Keratinocyte (primary cell): ENCODE results near the gene C16orf54.

ENCODE experiments used
- EZH2 ChIP-seq: IDR thresholded peaks from one replicate; pipeline ENCODE4 v1.6.1; 2012; ENCODE audit warnings: inconsistent platforms, mild to moderate bottlenecking, low read length, moderate library complexity
- TF ChIP-seq, protein P1 (sequence below), 3 experiments: IDR thresholded peaks in 1 of 3; conservative IDR thresholded peaks in 1 of 3; optimal IDR thresholded peaks in 1 of 3; 2 replicates in 2 of 3; 3 replicates in 1 of 3; pipeline versions ENCODE3 to v1.5.1; 2011; ENCODE audit warnings: low read length in 3 of 3, mild to moderate bottlenecking in 3 of 3, moderate library complexity in 2 of 3, control low read depth in 1 of 3, inconsistent platforms in 1 of 3; ENCODE audit not compliant: insufficient read depth in 2 of 3; ENCODE audit errors: extremely low read depth in 1 of 3

DNA sequence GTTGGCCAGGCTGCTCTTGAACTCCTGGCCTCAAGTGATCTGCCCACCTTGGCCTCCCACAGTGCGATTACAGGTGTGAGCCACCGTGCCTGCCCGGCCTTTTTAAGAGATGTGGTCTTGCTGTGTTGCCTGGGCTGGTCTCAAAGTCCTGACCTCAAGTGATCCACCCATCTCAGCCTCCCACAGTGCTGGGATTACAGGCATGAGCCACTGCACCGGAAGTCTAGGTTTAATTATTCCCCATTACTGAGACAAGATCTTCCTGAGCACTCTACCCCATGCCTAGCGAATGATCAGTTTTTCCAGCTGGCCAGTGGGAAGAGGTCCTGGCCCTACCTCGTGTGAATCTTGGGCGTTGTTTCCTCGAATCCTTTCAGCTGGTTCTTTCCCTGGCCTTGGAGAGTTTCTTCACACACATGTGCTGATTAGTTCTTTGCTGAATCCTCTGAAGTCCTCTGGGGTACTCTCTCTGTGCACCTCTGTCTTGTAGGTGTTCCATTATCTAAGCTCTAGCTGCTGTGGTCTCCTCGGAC lies 18.9 kb downstream of the C16orf54 start:
- no peak for TF ChIP-seq EZH2
- TF ChIP-seq, protein P1, sequence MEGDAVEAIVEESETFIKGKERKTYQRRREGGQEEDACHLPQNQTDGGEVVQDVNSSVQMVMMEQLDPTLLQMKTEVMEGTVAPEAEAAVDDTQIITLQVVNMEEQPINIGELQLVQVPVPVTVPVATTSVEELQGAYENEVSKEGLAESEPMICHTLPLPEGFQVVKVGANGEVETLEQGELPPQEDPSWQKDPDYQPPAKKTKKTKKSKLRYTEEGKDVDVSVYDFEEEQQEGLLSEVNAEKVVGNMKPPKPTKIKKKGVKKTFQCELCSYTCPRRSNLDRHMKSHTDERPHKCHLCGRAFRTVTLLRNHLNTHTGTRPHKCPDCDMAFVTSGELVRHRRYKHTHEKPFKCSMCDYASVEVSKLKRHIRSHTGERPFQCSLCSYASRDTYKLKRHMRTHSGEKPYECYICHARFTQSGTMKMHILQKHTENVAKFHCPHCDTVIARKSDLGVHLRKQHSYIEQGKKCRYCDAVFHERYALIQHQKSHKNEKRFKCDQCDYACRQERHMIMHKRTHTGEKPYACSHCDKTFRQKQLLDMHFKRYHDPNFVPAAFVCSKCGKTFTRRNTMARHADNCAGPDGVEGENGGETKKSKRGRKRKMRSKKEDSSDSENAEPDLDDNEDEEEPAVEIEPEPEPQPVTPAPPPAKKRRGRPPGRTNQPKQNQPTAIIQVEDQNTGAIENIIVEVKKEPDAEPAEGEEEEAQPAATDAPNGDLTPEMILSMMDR (optimal IDR thresholded peaks at IDR 0.05 in 1 of 3, IDR thresholded peaks at IDR 0.05 in 1 of 3, conservative IDR thresholded peaks at IDR 0.05 in 1 of 3; ENCODE audit: extremely low read depth in 1 of 3, insufficient read depth in 2 of 3, low read length in 3 of 3) = no peak
